Measurements from ENCODE around the gene FBH1.

Gene FBH1

GRCh38 chr10:5918763-5919162, 28.7 kb downstream of the FBH1 start:
- H3F3A ChIP-seq (ENCODE audit: control insufficient read depth, insufficient read depth) = no peaks in the 10 kb centered on the region
- no peak for TF ChIP-seq CTCF (IDR thresholded peaks at IDR 0.05; ENCODE audit: low read depth, low read length, poor library complexity, severe bottlenecking)
- TF ChIP-seq EZH2phosphoT487 (IDR thresholded peaks at IDR 0.05; ENCODE audit: borderline replicate concordance, low read length) = no peak
- H3K4me2 ChIP-seq (ENCODE audit: low read length) = no peak overlapping the region
- H3K36me3 ChIP-seq (ENCODE audit: control insufficient read depth, low read length) = peaks cover 90% of the 10 kb centered on the region
- no peaks in the 10 kb centered on the region for H3K4me1 ChIP-seq (ENCODE audit: control insufficient read depth, low read length)
- H3K9me2 ChIP-seq (replicated peaks; ENCODE audit: control insufficient read depth, low read length) = no peaks in the 10 kb centered on the region
- no peak overlapping the region for H3K27ac ChIP-seq (ENCODE audit: low read depth, low read length)
- no peak overlapping the region for H3K4me3 ChIP-seq (ENCODE audit: low read length)
- no peaks in the 10 kb centered on the region for H3K9me3 ChIP-seq (ENCODE audit: control insufficient read depth, insufficient read depth, low read length)
- H4K20me1 ChIP-seq (ENCODE audit: control insufficient read depth, insufficient read depth, low read depth, low read length) = no peaks in the 10 kb centered on the region
- no peaks in the 10 kb centered on the region for H3K79me2 ChIP-seq (ENCODE audit: control insufficient read depth, low read length)
- no peaks in the 10 kb centered on the region for H3K27me3 ChIP-seq (ENCODE audit: control insufficient read depth, low read length)

GRCh38 chr10:5919568-5919967, 29.5 kb downstream of the FBH1 start:
- Histone ChIP-seq H3K4me3 (ENCODE audit: low read length) (no peak overlapping the region), H3F3A (ENCODE audit: control insufficient read depth, insufficient read depth) (no peaks in the 10 kb centered on the region), H3K9me2 (replicated peaks; ENCODE audit: control insufficient read depth, low read length) (no peaks in the 10 kb centered on the region), H3K27ac (ENCODE audit: low read depth, low read length) (no peak overlapping the region), H3K79me2 (ENCODE audit: control insufficient read depth, low read length) (no peaks in the 10 kb centered on the region), H3K9me3 (ENCODE audit: control insufficient read depth, insufficient read depth, low read length) (no peaks in the 10 kb centered on the region), H3K36me3 (ENCODE audit: control insufficient read depth, low read length) (peaks cover 90% of the 10 kb centered on the region), H3K27me3 (ENCODE audit: control insufficient read depth, low read length) (no peaks in the 10 kb centered on the region), H3K4me1 (ENCODE audit: control insufficient read depth, low read length) (no peaks in the 10 kb centered on the region), H4K20me1 (ENCODE audit: control insufficient read depth, insufficient read depth, low read depth, low read length) (no peaks in the 10 kb centered on the region), H3K4me2 (ENCODE audit: low read length) (no peak overlapping the region)
- TF ChIP-seq EZH2phosphoT487 (IDR thresholded peaks at IDR 0.05; ENCODE audit: borderline replicate concordance, low read length) (no peak), CTCF (IDR thresholded peaks at IDR 0.05; ENCODE audit: low read depth, low read length, poor library complexity, severe bottlenecking) (no peak)

- no peaks in the 10 kb centered on the region for H3K9me2 ChIP-seq (replicated peaks; ENCODE audit: control insufficient read depth, low read length)
- H3K36me3 ChIP-seq (ENCODE audit: control insufficient read depth, low read length) = peaks cover 89% of the 10 kb centered on the region
- H3F3A ChIP-seq (ENCODE audit: control insufficient read depth, insufficient read depth) = no peaks in the 10 kb centered on the region
- H3K27me3 ChIP-seq (ENCODE audit: control insufficient read depth, low read length) = no peaks in the 10 kb centered on the region
- H3K27ac ChIP-seq (ENCODE audit: low read depth, low read length) = no peak overlapping the region
- no peak overlapping the region for H3K4me3 ChIP-seq (ENCODE audit: low read length)
- no peaks in the 10 kb centered on the region for H3K4me1 ChIP-seq (ENCODE audit: control insufficient read depth, low read length)
- no peak overlapping the region for H3K4me2 ChIP-seq (ENCODE audit: low read length)
- no peak for TF ChIP-seq CTCF (IDR thresholded peaks at IDR 0.05; ENCODE audit: low read depth, low read length, poor library complexity, severe bottlenecking)
- TF ChIP-seq EZH2phosphoT487 (IDR thresholded peaks at IDR 0.05; ENCODE audit: borderline replicate concordance, low read length) = no peak
- no peaks in the 10 kb centered on the region for H4K20me1 ChIP-seq (ENCODE audit: control insufficient read depth, insufficient read depth, low read depth, low read length)
- H3K9me3 ChIP-seq (ENCODE audit: control insufficient read depth, insufficient read depth, low read length) = no peaks in the 10 kb centered on the region
- H3K79me2 ChIP-seq (ENCODE audit: control insufficient read depth, low read length) = no peaks in the 10 kb centered on the region
Observed at GRCh38 chr10:5921746-5922145, 31.7 kb downstream of the FBH1 start.

GRCh38 chr10:5924889-5925288, 34.8 kb downstream of the FBH1 start:
- TF ChIP-seq EZH2phosphoT487 (IDR thresholded peaks at IDR 0.05; ENCODE audit: borderline replicate concordance, low read length) (no peak), CTCF (IDR thresholded peaks at IDR 0.05; ENCODE audit: low read depth, low read length, poor library complexity, severe bottlenecking) (no peak)
- Histone ChIP-seq H3F3A (ENCODE audit: control insufficient read depth, insufficient read depth) (no peaks in the 10 kb centered on the region), H3K36me3 (ENCODE audit: control insufficient read depth, low read length) (peaks cover 89% of the 10 kb centered on the region), H3K27me3 (ENCODE audit: control insufficient read depth, low read length) (no peaks in the 10 kb centered on the region), H3K79me2 (ENCODE audit: control insufficient read depth, low read length) (no peaks in the 10 kb centered on the region), H4K20me1 (ENCODE audit: control insufficient read depth, insufficient read depth, low read depth, low read length) (no peaks in the 10 kb centered on the region), H3K4me1 (ENCODE audit: control insufficient read depth, low read length) (no peaks in the 10 kb centered on the region), H3K4me2 (ENCODE audit: low read length) (no peak overlapping the region), H3K27ac (ENCODE audit: low read depth, low read length) (no peak overlapping the region), H3K4me3 (ENCODE audit: low read length) (no peak overlapping the region), H3K9me2 (replicated peaks; ENCODE audit: control insufficient read depth, low read length) (no peaks in the 10 kb centered on the region), H3K9me3 (ENCODE audit: control insufficient read depth, insufficient read depth, low read length) (no peaks in the 10 kb centered on the region)

Measured in DOHH2 (cell line).